Measurements from ENCODE around the gene TMEM250.

The TMEM250 gene

GRCh38 chr9:136131629-136132511 lies 13.2 kb upstream of the TMEM250 start:
- no peak for DNase-seq

- DNase-seq: no peak
These were observed 10.5 kb upstream of the TMEM250 start for GRCh38 chr9:136129176-136129575.

- DNase-seq: no peak
These were observed 9.8 kb upstream of the TMEM250 start for GRCh38 chr9:136128436-136128835.

GRCh38 chr9:136127313-136127712 lies 8.6 kb upstream of the TMEM250 start:
- DNase-seq: no peak

- DNase-seq: no peak
These were observed 6.5 kb upstream of the TMEM250 start for GRCh38 chr9:136124976-136125692.

GRCh38 chr9:136122425-136123383 lies 4.0 kb upstream of the TMEM250 start:
- DNase-seq: peak; percentile 56

- no peak for DNase-seq
These were observed 3.1 kb upstream of the TMEM250 start for GRCh38 chr9:136121801-136122200.

- DNase-seq: no peak
These were observed 1.8 kb upstream of the TMEM250 start for GRCh38 chr9:136120438-136120844.

GRCh38 chr9:136119883-136120393 lies 1.3 kb upstream of the TMEM250 start:
- DNase-seq: no peak

GRCh38 chr9:136119061-136119882 lies 597 bp upstream of the TMEM250 start:
- no peak for DNase-seq

GRCh38 chr9:136117916-136118319 lies 757 bp downstream of the TMEM250 start:
- no peak for DNase-seq

GRCh38 chr9:136117291-136117915 lies 1.3 kb downstream of the TMEM250 start:
- DNase-seq: no peak

- DNase-seq: no peak
These were observed 2.1 kb downstream of the TMEM250 start for GRCh38 chr9:136116360-136117098.

GRCh38 chr9:136115641-136116359 lies 2.9 kb downstream of the TMEM250 start:
- DNase-seq: no peak

- no peak for DNase-seq
These were observed 3.5 kb downstream of the TMEM250 start for GRCh38 chr9:136115206-136115605.

- no peak for DNase-seq
These were observed 4.1 kb downstream of the TMEM250 start for GRCh38 chr9:136114610-136115009.

- DNase-seq: no peak
These were observed 6.1 kb downstream of the TMEM250 start for GRCh38 chr9:136112541-136112940.

- no peak for DNase-seq
These were observed 6.8 kb downstream of the TMEM250 start for GRCh38 chr9:136111910-136112309.

- DNase-seq: no peak
These were observed 7.5 kb downstream of the TMEM250 start for GRCh38 chr9:136111190-136111589.

All from NCI-H1436 (cell line).